DND-41 (cell line): ENCODE results near the gene NPIPA8.
"Not testable (repeated sequence)": the region's sequence is repeated elsewhere in the genome, so short reads cannot be mapped to it uniquely, and the experiment has no call there.

Experiments used
- ATAC-seq: fragments of 200-7000 bp; cut with Tn5 transposase; 3 replicates; pipeline ENCODE4 v1.9.1; 2021; ENCODE audit warnings: low read depth; ENCODE audit not compliant: insufficient read depth
- DNase-seq: peaks from one replicate; pipeline ENCODE4 v3.0.0-alpha.2; 2020
- H2AFZ ChIP-seq: 2 replicates; pipeline ENCODE4 v1.6.0; 2012; ENCODE audit warnings: low read depth, low read length
- H3K27ac ChIP-seq: 2 replicates; pipeline ENCODE4 v1.5.1; 2012; ENCODE audit warnings: low read length, inconsistent platforms
- H3K27me3 ChIP-seq: fragments of 200-600 bp; sonication (generic); 2 replicates; pipeline ENCODE4 v1.6.0; 2012; ENCODE audit warnings: low read length, mild to moderate bottlenecking, inconsistent platforms; ENCODE audit not compliant: insufficient read depth, poor library complexity
- H3K36me3 ChIP-seq: 2 replicates; pipeline ENCODE4 v1.5.1; 2012; ENCODE audit warnings: low read length, inconsistent platforms; ENCODE audit not compliant: insufficient read depth
- H3K4me1 ChIP-seq: 2 replicates; pipeline ENCODE4 v1.5.1; 2012; ENCODE audit warnings: mild to moderate bottlenecking, low read length; ENCODE audit not compliant: insufficient read depth
- H3K4me2 ChIP-seq: 2 replicates; pipeline ENCODE4 v1.6.0; 2012; ENCODE audit warnings: mild to moderate bottlenecking, moderate library complexity, low read length, inconsistent platforms; ENCODE audit not compliant: insufficient read depth
- H3K4me3 ChIP-seq, 2 experiments: fragments of 200-600 bp in 1 of 2; shearing (Covaris generic) in 1 of 2; 2 replicates each; pipeline ENCODE4 v1.5.1; 2012 to 2016; ENCODE audit warnings: inconsistent platforms in 2 of 2, low read length in 2 of 2, mild to moderate bottlenecking in 2 of 2, low read depth in 1 of 2, moderate library complexity in 1 of 2
- H3K79me2 ChIP-seq: 2 replicates; pipeline ENCODE4 v1.6.0; 2012; ENCODE audit warnings: low read length, inconsistent platforms; ENCODE audit not compliant: insufficient read depth
- H3K9ac ChIP-seq: 2 replicates; pipeline ENCODE4 v1.6.0; 2012; ENCODE audit warnings: low read depth, mild to moderate bottlenecking, inconsistent platforms, low read length, moderate library complexity
- H3K9me3 ChIP-seq: 2 replicates; pipeline ENCODE4 v1.5.1; 2012; ENCODE audit warnings: low read length, moderate library complexity, mild to moderate bottlenecking, inconsistent platforms; ENCODE audit not compliant: insufficient read depth, severe bottlenecking
- H4K20me1 ChIP-seq: 2 replicates; pipeline ENCODE4 v1.6.0; 2012; ENCODE audit warnings: low read length; ENCODE audit not compliant: insufficient read depth

Gene NPIPA8

GRCh38 chr16:18336636-18337035 is at the start of gene NPIPA8:
Gene NPIPA8, minus strand, starts transcription at chr16:18336736. Its CDS starts 4,074 bp downstream, at chr16:18332662.
- not testable (repeated sequence) for H2AFZ ChIP-seq, H3K27ac ChIP-seq, H3K4me2 ChIP-seq, H3K36me3 ChIP-seq, H3K4me1 ChIP-seq, DNase-seq, H4K20me1 ChIP-seq, H3K79me2 ChIP-seq, ATAC-seq, H3K4me3 ChIP-seq, H3K9ac ChIP-seq, H3K9me3 ChIP-seq, H3K27me3 ChIP-seq

GRCh38 chr16:18385285-18385684 is 48.7 kb upstream of the NPIPA8 start:
- H3K36me3 ChIP-seq, ATAC-seq, H3K4me1 ChIP-seq, H3K27me3 ChIP-seq, DNase-seq, H3K9ac ChIP-seq, H4K20me1 ChIP-seq, H3K4me3 ChIP-seq, H3K27ac ChIP-seq, H2AFZ ChIP-seq, H3K9me3 ChIP-seq, H3K4me2 ChIP-seq, H3K79me2 ChIP-seq: not testable (repeated sequence)

DNA sequence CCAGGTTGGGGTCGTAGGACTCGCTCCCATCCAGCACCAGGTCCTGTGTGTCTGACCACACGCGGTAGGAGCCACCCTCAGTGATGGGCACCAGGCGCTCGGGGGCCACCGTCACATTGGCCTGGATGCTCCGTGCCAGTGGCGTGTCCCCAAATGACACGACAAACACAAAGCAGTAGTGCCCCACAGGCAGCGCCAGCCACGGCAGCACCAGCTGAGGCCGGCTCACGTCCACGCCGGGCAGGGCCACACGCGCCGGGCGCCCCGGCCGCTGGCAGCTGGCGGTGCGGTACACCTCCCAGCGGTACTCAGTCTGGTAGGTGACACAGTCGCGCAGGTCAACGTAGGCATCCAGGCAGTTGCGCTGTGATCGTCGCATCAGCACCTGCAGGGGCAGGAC is 48.3 kb upstream of the NPIPA8 start:
- not testable (repeated sequence) for ATAC-seq

GRCh38 chr16:18384098-18384636 is 47.6 kb upstream of the NPIPA8 start:
- H3K4me2 ChIP-seq, H3K9ac ChIP-seq, H3K36me3 ChIP-seq, ATAC-seq, H2AFZ ChIP-seq, H3K4me3 ChIP-seq, H3K9me3 ChIP-seq, H3K79me2 ChIP-seq, H3K27me3 ChIP-seq, H4K20me1 ChIP-seq, H3K4me1 ChIP-seq, H3K27ac ChIP-seq, DNase-seq: not testable (repeated sequence)

More for the DNA sequence above, 48.3 kb upstream of the NPIPA8 start:
- not testable (repeated sequence) for H3K9me3 ChIP-seq, H3K36me3 ChIP-seq, H3K4me2 ChIP-seq, DNase-seq, H2AFZ ChIP-seq, H3K4me3 ChIP-seq, H3K27ac ChIP-seq, H3K79me2 ChIP-seq, H4K20me1 ChIP-seq, H3K4me1 ChIP-seq, H3K27me3 ChIP-seq, H3K9ac ChIP-seq

DNA sequence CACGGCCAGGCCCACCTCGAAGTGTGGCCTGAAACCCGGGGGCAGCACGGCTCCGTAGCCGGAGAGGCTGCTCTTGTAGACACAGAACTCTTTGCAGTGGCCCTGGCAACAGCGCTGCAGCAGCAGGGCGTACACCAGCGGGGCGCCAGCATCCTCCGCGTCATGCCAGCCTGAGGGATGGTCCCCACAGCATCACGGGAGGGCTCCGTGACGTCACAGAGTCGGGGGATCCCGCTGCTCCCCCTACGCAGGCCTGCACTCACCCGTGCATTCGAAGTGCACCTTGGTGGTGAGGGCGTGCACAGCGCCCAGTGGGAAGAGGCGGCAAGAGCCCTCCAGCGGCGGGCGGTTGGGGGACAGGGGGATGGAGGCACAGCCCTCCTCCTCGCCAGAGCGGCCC is 46.2 kb upstream of the NPIPA8 start:
- not testable (repeated sequence) for DNase-seq, H3K4me2 ChIP-seq, H3K36me3 ChIP-seq, H3K79me2 ChIP-seq, H4K20me1 ChIP-seq, H3K4me1 ChIP-seq, H3K27me3 ChIP-seq, ATAC-seq, H3K4me3 ChIP-seq, H3K9ac ChIP-seq, H2AFZ ChIP-seq, H3K27ac ChIP-seq, H3K9me3 ChIP-seq

DNA sequence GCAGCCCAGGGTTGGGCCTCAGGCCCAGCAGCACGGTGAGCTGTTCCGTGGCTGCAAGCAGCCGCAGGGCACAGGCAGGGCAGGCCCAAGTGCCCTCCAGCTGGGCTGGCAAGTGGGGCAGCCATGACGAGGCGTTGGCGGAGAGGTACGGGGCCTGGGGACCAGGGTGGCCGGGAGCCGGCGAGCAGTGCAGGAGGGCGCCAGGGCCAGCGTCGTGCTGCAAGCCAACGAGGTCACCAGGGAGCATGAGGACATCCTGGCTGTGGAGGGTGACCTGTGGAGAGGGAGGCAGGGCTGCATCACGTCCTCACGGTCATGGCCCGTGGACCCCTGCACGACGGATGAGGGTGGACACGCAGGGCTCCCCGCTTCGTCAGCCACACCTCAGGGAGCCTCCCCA is 11.2 kb upstream of the NPIPA8 start:
- not testable (repeated sequence) for H3K4me2 ChIP-seq, H3K4me3 ChIP-seq, H3K36me3 ChIP-seq, ATAC-seq, H3K27ac ChIP-seq, H2AFZ ChIP-seq, H3K4me1 ChIP-seq, H3K9me3 ChIP-seq, H4K20me1 ChIP-seq, H3K79me2 ChIP-seq, H3K9ac ChIP-seq, DNase-seq, H3K27me3 ChIP-seq

GRCh38 chr16:18346993-18347392 is 10.5 kb upstream of the NPIPA8 start:
- not testable (repeated sequence) for H2AFZ ChIP-seq, DNase-seq, H3K27ac ChIP-seq, H3K4me2 ChIP-seq, H3K9ac ChIP-seq, H3K4me3 ChIP-seq, H3K27me3 ChIP-seq, H3K9me3 ChIP-seq, H4K20me1 ChIP-seq, H3K36me3 ChIP-seq, ATAC-seq, H3K79me2 ChIP-seq, H3K4me1 ChIP-seq

DNA sequence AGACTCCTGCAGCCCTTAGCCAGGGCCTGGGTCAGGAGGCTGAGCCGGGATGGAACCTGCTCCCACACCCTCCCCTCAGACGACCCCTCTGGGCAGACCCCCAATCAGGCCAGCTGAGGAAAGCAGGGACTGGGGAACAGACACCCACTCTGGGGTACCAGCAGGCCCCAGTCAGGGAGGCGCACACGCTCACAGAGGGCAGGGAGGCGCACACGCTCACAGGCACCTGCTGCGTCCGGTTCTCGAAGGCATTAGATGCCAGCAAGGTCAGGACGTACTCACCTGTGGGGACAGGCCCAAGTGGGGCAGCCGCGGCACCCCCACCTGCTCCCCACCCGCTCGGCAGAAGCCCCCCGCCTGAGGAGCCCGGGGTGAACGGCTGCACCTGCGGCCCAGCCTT is 8.1 kb upstream of the NPIPA8 start:
- H3K9me3 ChIP-seq, H3K36me3 ChIP-seq, H3K4me1 ChIP-seq, H3K4me3 ChIP-seq, H3K27ac ChIP-seq, H3K79me2 ChIP-seq, H3K27me3 ChIP-seq, H3K4me2 ChIP-seq, DNase-seq, ATAC-seq, H3K9ac ChIP-seq, H4K20me1 ChIP-seq, H2AFZ ChIP-seq: not testable (repeated sequence)
